Measurements from ENCODE around the gene CLDN8.

CLDN8 gene

GRCh38 chr21:30233228-30234020 lies 17.5 kb upstream of the CLDN8 start:
- in situ Hi-C loops (cut with HindIII; ENCODE audit: low pct_unique_long_range_greater_than_20kb, low sequenced_read_pairs), result no loop called here
- TF ChIP-seq JUND (IDR thresholded peaks at IDR 0.05; ENCODE audit: low read depth), result no peak

DNA sequence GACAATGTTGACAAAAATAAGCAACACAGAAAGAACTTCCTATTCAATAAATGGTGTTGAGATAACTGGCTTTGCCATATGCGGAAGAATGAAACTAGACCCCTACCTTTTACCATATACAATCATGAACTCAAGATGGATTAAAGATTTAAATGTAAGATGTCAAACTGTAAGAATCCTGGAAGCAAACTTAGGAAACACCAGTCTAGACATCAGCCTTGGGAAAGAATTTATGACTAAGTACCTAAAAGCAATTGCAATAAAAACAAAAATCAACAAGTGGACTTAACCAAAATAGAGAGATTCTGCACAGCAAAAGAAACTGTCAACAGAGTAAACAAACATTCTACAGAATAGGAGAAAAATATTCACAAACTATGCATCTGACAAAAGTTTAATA lies 16.1 kb upstream of the CLDN8 start:
- no peak for TF ChIP-seq JUND (IDR thresholded peaks at IDR 0.05; ENCODE audit: low read depth)
- in situ Hi-C loops (cut with HindIII; ENCODE audit: low pct_unique_long_range_greater_than_20kb, low sequenced_read_pairs), result no loop called here
- DNase-seq (ENCODE audit: low read depth in 1 of 2, low spot score in 1 of 2), result no peak

More at GRCh38 chr21:30233228-30234020, 17.5 kb upstream of the CLDN8 start:
- no peak for DNase-seq (ENCODE audit: low read depth in 1 of 2, low spot score in 1 of 2)

DNA sequence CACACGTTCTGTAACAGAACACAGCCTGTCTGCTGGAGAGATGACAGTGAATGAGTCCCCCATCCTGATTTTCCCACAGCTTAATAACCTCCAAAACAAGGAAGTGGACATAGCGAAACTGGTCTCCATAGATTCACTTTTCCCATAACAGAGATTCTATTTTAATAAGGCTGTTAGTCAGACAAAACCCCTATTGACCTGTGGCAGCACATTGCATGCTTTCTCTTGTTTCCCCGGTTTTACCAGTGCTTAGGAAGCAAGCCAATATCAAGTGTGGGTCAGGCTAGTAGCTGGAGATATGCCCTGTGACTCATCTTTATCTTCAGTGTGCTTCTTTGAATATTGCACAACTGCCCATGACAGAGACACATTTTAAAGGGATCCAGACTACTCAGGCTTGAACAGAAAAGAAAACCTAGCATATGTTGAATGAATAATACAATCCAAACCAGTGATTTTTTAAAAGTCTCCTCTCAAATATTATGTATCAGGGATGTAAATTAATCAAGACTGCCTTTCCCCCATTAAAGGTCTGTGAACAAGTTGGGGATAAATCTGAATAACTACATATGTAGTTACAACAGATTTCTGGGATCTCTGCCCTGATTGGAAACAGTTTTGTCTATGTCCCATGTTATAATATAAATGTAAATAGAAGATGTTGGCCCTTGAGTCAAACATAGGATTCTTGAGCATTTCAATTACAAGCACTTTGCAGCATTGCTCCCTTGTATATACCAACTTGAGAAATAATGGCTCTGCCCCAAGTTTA lies 11.9 kb upstream of the CLDN8 start:
- no peak for TF ChIP-seq JUND (IDR thresholded peaks at IDR 0.05; ENCODE audit: low read depth)
- in situ Hi-C loops (cut with HindIII; ENCODE audit: low pct_unique_long_range_greater_than_20kb, low sequenced_read_pairs), result no loop called here
- DNase-seq (ENCODE audit: low read depth in 1 of 2, low spot score in 1 of 2), result peak in 1 of 2 experiments; percentile 36

GRCh38 chr21:30227128-30227527 lies 11.2 kb upstream of the CLDN8 start:
- in situ Hi-C loops (cut with HindIII; ENCODE audit: low pct_unique_long_range_greater_than_20kb, low sequenced_read_pairs), result no loop called here
- TF ChIP-seq JUND (IDR thresholded peaks at IDR 0.05; ENCODE audit: low read depth), result no peak
- peak in 1 of 2 experiments; percentile 1 for DNase-seq (ENCODE audit: low read depth in 1 of 2, low spot score in 1 of 2)

DNA sequence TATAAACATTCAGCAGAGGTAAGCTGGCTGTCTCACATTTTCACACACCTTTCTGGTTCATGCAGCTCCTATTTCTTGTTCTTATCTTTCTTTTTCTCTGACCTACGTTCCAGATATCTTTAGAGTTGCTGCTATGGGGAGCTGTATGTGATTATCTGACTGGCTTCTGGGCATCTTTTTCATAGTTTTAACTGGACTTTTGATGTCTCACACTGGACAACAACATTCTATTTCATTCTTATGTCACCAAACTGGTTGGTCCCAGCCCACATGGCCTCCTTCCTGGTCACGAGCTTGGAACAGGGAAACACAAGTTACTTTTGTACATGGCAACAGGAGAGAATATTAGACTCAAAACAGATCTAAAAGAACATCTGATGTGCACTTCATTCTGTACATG lies 7.7 kb upstream of the CLDN8 start:
- in situ Hi-C loops (cut with HindIII; ENCODE audit: low pct_unique_long_range_greater_than_20kb, low sequenced_read_pairs), result no loop called here
- DNase-seq (ENCODE audit: low read depth in 1 of 2, low spot score in 1 of 2), result peak in 1 of 2 experiments; percentile 21
- TF ChIP-seq JUND (IDR thresholded peaks at IDR 0.05; ENCODE audit: low read depth), result no peak

DNA sequence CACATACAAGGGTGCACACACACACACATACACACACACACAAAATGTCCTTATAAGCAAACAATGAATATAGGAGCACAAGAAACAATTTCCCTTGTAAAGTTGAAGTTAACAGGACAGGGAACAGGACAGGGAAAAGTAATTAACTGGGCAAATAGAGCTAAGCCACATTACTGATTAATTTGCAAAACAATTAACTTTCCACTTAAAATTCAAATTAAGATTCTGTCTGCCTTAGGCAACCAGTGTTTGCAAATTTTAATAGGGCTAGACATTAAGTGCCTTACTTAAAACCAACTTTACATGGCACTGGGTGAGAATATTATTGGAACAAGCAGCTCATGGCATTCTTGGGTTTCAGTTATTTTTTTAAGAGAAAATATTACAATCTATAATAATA lies 6.8 kb upstream of the CLDN8 start:
- in situ Hi-C loops (cut with HindIII; ENCODE audit: low pct_unique_long_range_greater_than_20kb, low sequenced_read_pairs), result no loop called here
- no peak for TF ChIP-seq JUND (IDR thresholded peaks at IDR 0.05; ENCODE audit: low read depth)
- no peak for DNase-seq (ENCODE audit: low read depth in 1 of 2, low spot score in 1 of 2)

GRCh38 chr21:30211071-30211470 lies 4.8 kb downstream of the CLDN8 start:
- TF ChIP-seq JUND (IDR thresholded peaks at IDR 0.05; ENCODE audit: low read depth), result no peak
- no peak for DNase-seq (ENCODE audit: low read depth in 1 of 2, low spot score in 1 of 2)
- in situ Hi-C loops (cut with HindIII; ENCODE audit: low pct_unique_long_range_greater_than_20kb, low sequenced_read_pairs), result no loop called here

DNA sequence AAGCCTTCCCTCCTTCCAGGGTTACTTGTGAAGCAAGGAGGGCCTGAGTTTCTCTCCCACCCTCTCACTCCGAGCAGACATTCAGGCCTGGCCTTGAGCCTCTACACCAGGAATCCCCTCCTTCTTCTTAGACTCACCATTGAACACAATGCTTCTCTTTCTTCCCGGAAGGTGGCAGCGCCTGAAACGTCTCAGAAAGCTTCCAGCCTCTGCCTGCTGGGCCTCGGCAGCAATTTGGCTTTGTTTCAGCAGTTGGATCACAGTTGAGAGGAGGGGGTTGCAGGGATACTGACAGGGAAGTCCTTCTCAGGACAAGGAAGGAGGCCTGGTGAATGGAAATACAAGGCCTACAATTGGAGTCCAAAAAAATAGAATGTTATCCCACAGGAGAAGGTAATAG lies 6.3 kb downstream of the CLDN8 start:
- no peak for DNase-seq (ENCODE audit: low read depth in 1 of 2, low spot score in 1 of 2)

DNA sequence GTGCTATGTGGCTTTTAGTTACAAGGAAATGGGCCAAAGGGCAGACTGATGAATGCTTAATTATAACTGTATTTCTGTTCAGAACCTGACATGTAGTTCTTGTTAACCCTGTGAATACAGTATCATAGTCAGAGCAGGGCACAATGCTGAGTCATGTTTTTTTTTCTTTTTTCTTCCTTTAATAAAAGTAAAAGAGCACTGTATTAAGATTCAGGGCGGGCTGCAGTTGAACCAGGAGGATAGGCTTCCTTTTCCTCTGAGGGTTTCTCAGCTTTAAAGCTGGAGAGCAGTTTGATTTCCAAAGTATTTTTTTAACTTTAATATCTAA lies 8.7 kb downstream of the CLDN8 start:
- TF ChIP-seq JUND (IDR thresholded peaks at IDR 0.05; ENCODE audit: low read depth), result no peak
- no peak for DNase-seq (ENCODE audit: low read depth in 1 of 2, low spot score in 1 of 2)
- in situ Hi-C loops (cut with HindIII; ENCODE audit: low pct_unique_long_range_greater_than_20kb, low sequenced_read_pairs), result no loop called here

More for the DNA sequence above, 6.3 kb downstream of the CLDN8 start:
- no peak for TF ChIP-seq JUND (IDR thresholded peaks at IDR 0.05; ENCODE audit: low read depth)
- in situ Hi-C loops (cut with HindIII; ENCODE audit: low pct_unique_long_range_greater_than_20kb, low sequenced_read_pairs), result no loop called here

DNA sequence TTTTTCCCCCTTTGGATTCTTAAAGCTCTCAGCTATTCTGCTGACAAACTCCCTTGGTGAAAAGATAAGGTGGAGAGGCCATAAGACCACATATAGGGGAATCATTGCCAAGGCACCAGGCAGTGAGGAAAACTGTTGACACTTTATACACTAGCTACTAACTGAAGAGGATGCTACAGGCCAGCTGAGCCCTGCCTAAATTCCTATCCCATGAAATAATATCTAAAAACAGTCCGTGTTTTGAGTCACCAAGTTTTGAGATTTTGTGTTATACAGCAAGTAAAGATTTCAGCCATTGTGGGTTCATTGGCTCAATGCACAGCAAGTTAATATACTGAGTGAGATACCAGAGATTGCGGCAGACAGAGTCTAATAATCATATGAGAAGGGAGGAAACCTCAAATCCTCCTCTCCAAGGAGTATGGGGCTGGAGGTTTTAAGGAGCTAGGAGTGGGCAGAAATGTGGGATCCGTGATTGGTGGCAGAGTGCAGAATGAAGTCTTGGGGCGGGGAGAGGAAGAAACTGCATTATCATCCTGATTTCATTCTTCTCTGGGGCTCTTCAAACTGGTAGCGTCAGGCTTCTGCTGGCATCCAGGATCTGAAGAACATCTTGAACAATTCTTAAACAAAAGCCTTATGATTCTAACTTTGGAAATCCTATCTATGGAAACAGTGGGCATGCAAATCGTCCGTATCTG lies 9.2 kb downstream of the CLDN8 start:
- no peak for DNase-seq (ENCODE audit: low read depth in 1 of 2, low spot score in 1 of 2)
- in situ Hi-C loops (cut with HindIII; ENCODE audit: low pct_unique_long_range_greater_than_20kb, low sequenced_read_pairs), result no loop called here
- no peak for TF ChIP-seq JUND (IDR thresholded peaks at IDR 0.05; ENCODE audit: low read depth)

- peak in 1 of 2 experiments; percentile 54 for DNase-seq (ENCODE audit: low read depth in 1 of 2, low spot score in 1 of 2)
- no peak for TF ChIP-seq JUND (IDR thresholded peaks at IDR 0.05; ENCODE audit: low read depth)
- in situ Hi-C loops (cut with HindIII; ENCODE audit: low pct_unique_long_range_greater_than_20kb, low sequenced_read_pairs), result no loop called here
Measured at GRCh38 chr21:30200000-30200399, 15.9 kb downstream of the CLDN8 start.

- TF ChIP-seq JUND (IDR thresholded peaks at IDR 0.05; ENCODE audit: low read depth), result no peak
- in situ Hi-C loops (cut with HindIII; ENCODE audit: low pct_unique_long_range_greater_than_20kb, low sequenced_read_pairs), result no loop called here
- DNase-seq (ENCODE audit: low read depth in 1 of 2, low spot score in 1 of 2), result peak; percentile 11 to 80
Measured at GRCh38 chr21:30194701-30195299, 21.1 kb downstream of the CLDN8 start.
